SIG-M5 treated with dmso at 0.1 percent for 504 hours (cell line): ENCODE results near the gene ONECUT3.

Experiments
- DNase-seq: peaks from one replicate; lab custom pipeline; 2025; ENCODE audit not compliant: unreplicated experiment; lab: John Stamatoyannopoulos, UW

The ONECUT3 gene

GRCh38 chr19:1828279-1829238 is 75.3 kb downstream of the ONECUT3 start:
- DNase-seq = no peak

- no peak for DNase-seq
Measured at GRCh38 chr19:1829958-1830357, 76.7 kb downstream of the ONECUT3 start.

- DNase-seq = no peak
Measured at GRCh38 chr19:1830568-1830967, 77.3 kb downstream of the ONECUT3 start.
